Measurements from ENCODE around the gene PDLIM5.

GRCh38 chr4:94452476-94453371 is 982 bp downstream of the PDLIM5 start:
- no peak for TF ChIP-seq EZH2phosphoT487 (IDR thresholded peaks at IDR 0.05; ENCODE audit: borderline replicate concordance, low read length)
- no peak for TF ChIP-seq CTCF (IDR thresholded peaks at IDR 0.05; ENCODE audit: low read depth, low read length, poor library complexity, severe bottlenecking)
